Karpas-422 (cell line): ENCODE results near the gene MTG2. TPM values are rescaled to one million over a fixed set of nuclear protein-coding genes. Genes with fewer than 3 reads are reported as not detected.

ENCODE experiments used
- DNase-seq: peaks from one replicate; pipeline ENCODE4 v3.0.0-alpha.2; 2015
- H2AFZ ChIP-seq: fragments of 200-600 bp; sonication (generic); 2 replicates; pipeline ENCODE4 v1.6.1; 2014; ENCODE audit warnings: antibody characterized with exemption, low read length, mixed read lengths
- H3K27ac ChIP-seq: fragments of 200-600 bp; sonication (generic); 2 replicates; pipeline ENCODE4 v1.5.1; 2014; ENCODE audit warnings: mild to moderate bottlenecking, low read length, moderate library complexity
- H3K27me3 ChIP-seq: fragments of 200-600 bp; sonication (generic); 2 replicates; pipeline ENCODE4 v1.6.1; 2014; ENCODE audit warnings: low read length, mixed read lengths
- H3K36me3 ChIP-seq: fragments of 200-600 bp; sonication (generic); 2 replicates; pipeline ENCODE4 v1.6.1; 2014; ENCODE audit warnings: low read length, mixed read lengths; ENCODE audit not compliant: insufficient read depth
- H3K4me1 ChIP-seq: fragments of 200-600 bp; sonication (generic); 2 replicates; pipeline ENCODE4 v1.6.1; 2014; ENCODE audit warnings: mild to moderate bottlenecking, low read length, mixed read lengths
- H3K4me2 ChIP-seq: fragments of 200-600 bp; sonication (generic); 2 replicates; pipeline ENCODE4 v1.6.1; 2014; ENCODE audit warnings: low read length, low read depth, mild to moderate bottlenecking; ENCODE audit not compliant: poor library complexity, severe bottlenecking
- H3K4me3 ChIP-seq: fragments of 200-600 bp; sonication (generic); 2 replicates; pipeline ENCODE4 v1.5.1; 2014; ENCODE audit warnings: mild to moderate bottlenecking, antibody characterized with exemption, low read length, mixed read lengths
- H3K79me2 ChIP-seq: fragments of 200-600 bp; sonication (generic); 2 replicates; pipeline ENCODE4 v1.6.1; 2014; ENCODE audit warnings: mild to moderate bottlenecking, low read length, mixed read lengths
- H3K9ac ChIP-seq: fragments of 200-600 bp; sonication (generic); 2 replicates; pipeline ENCODE4 v1.6.0; 2014; ENCODE audit warnings: low read length
- H3K9me2 ChIP-seq: fragments of 200-600 bp; sonication (generic), shearing (Covaris generic); replicated peaks from 2 replicates; pipeline ENCODE4 v1.6.0; 2014; ENCODE audit warnings: mild to moderate bottlenecking, low read length, moderate library complexity; ENCODE audit not compliant: insufficient read depth
- H3K9me3 ChIP-seq: fragments of 300-700, 200-600 bp; sonication (generic); 2 replicates; pipeline ENCODE4 v1.6.1; 2014; ENCODE audit warnings: low read length, mixed read lengths
- H4K20me1 ChIP-seq: fragments of 200-600 bp; sonication (generic); 2 replicates; pipeline ENCODE4 v1.6.1; 2014; ENCODE audit warnings: mild to moderate bottlenecking, antibody characterized with exemption, low read length, low read depth; ENCODE audit not compliant: insufficient read depth
- total RNA-seq: library from RNA; depleted of rRNA; stranded (reverse); fragments of >200 nt; shearing (Covaris generic); gene quantifications from 2 replicates; pipeline ENCODE4 v1.2.3, GENCODE V29; 2014; ENCODE audit warnings: low replicate concordance

Gene MTG2
- total RNA-seq, 1 experiment from 2014 or later: 20.2 TPM

GRCh38 chr20:62227977-62228958 lies 45.4 kb downstream of the MTG2 start:
- no peaks in the 10 kb centered on the region for H3K9me2 ChIP-seq
- H3K4me2 ChIP-seq: no peak overlapping the region
- H2AFZ ChIP-seq: no peak overlapping the region
- peak; percentile 54 for DNase-seq
- H3K9ac ChIP-seq: no peak overlapping the region
- peaks cover 7% of the 10 kb centered on the region; the same call in 1 of the 2 replicates for H3K4me1 ChIP-seq
- H3K36me3 ChIP-seq: no peaks in the 10 kb centered on the region
- no peak overlapping the region for H3K27ac ChIP-seq
- no peaks in the 10 kb centered on the region for H3K9me3 ChIP-seq
- no peaks in the 10 kb centered on the region; the same call in 1 of the 2 replicates for H4K20me1 ChIP-seq
- H3K4me3 ChIP-seq: no peak overlapping the region
- no peaks in the 10 kb centered on the region for H3K27me3 ChIP-seq
- H3K79me2 ChIP-seq: no peaks in the 10 kb centered on the region

- H3K27me3 ChIP-seq: no peaks in the 10 kb centered on the region
- H3K36me3 ChIP-seq: no peaks in the 10 kb centered on the region
- no peaks in the 10 kb centered on the region for H3K9me3 ChIP-seq
These were observed 46.2 kb downstream of the MTG2 start for GRCh38 chr20:62228982-62229545.

GRCh38 chr20:62229667-62230066 lies 46.8 kb downstream of the MTG2 start:
- no peak overlapping the region for H3K4me3 ChIP-seq
- peaks cover 7% of the 10 kb centered on the region; the same call in 1 of the 2 replicates for H3K4me1 ChIP-seq
- no peak overlapping the region for H3K9ac ChIP-seq
- H3K9me3 ChIP-seq: no peaks in the 10 kb centered on the region
- H2AFZ ChIP-seq: no peak overlapping the region
- no peak overlapping the region for H3K27ac ChIP-seq
- H3K36me3 ChIP-seq: no peaks in the 10 kb centered on the region
- no peaks in the 10 kb centered on the region for H3K27me3 ChIP-seq
- no peaks in the 10 kb centered on the region for H3K9me2 ChIP-seq
- no peak for DNase-seq
- no peaks in the 10 kb centered on the region for H3K79me2 ChIP-seq
- no peak overlapping the region for H3K4me2 ChIP-seq
- no peaks in the 10 kb centered on the region; the same call in 1 of the 2 replicates for H4K20me1 ChIP-seq

More at GRCh38 chr20:62228982-62229545, 46.2 kb downstream of the MTG2 start:
- DNase-seq: no peak
- no peak overlapping the region for H3K27ac ChIP-seq
- no peak overlapping the region for H2AFZ ChIP-seq
- H3K4me2 ChIP-seq: no peak overlapping the region
- no peak overlapping the region for H3K4me3 ChIP-seq
- H3K9me2 ChIP-seq: no peaks in the 10 kb centered on the region
- H3K9ac ChIP-seq: no peak overlapping the region
- H3K79me2 ChIP-seq: no peaks in the 10 kb centered on the region
- no peaks in the 10 kb centered on the region; the same call in 1 of the 2 replicates for H4K20me1 ChIP-seq
- H3K4me1 ChIP-seq: peaks cover 7% of the 10 kb centered on the region; the same call in 1 of the 2 replicates

GRCh38 chr20:62230276-62230675 lies 47.4 kb downstream of the MTG2 start:
- Histone ChIP-seq H3K9ac (no peak overlapping the region), H3K4me3 (no peak overlapping the region), H3K9me2 (no peaks in the 10 kb centered on the region), H2AFZ (no peak overlapping the region), H3K4me1 (peaks cover 3% of the 10 kb centered on the region; the same call in 1 of the 2 replicates), H3K4me2 (no peak overlapping the region), H4K20me1 (no peaks in the 10 kb centered on the region; the same call in 1 of the 2 replicates), H3K27me3 (no peaks in the 10 kb centered on the region), H3K27ac (no peak overlapping the region), H3K36me3 (no peaks in the 10 kb centered on the region), H3K79me2 (no peaks in the 10 kb centered on the region), H3K9me3 (no peaks in the 10 kb centered on the region)
- no peak for DNase-seq

GRCh38 chr20:62230696-62231095 lies 47.9 kb downstream of the MTG2 start:
- Histone ChIP-seq H3K79me2 (no peaks in the 10 kb centered on the region), H2AFZ (no peak overlapping the region)

GRCh38 chr20:62231292-62231691 lies 48.5 kb downstream of the MTG2 start:
- H2AFZ ChIP-seq: no peak overlapping the region
- DNase-seq: no peak
- H3K9me2 ChIP-seq: no peaks in the 10 kb centered on the region
- no peak overlapping the region for H3K4me2 ChIP-seq
- no peaks in the 10 kb centered on the region for H3K27me3 ChIP-seq
- H3K27ac ChIP-seq: no peak overlapping the region
- no peaks in the 10 kb centered on the region for H4K20me1 ChIP-seq
- H3K4me3 ChIP-seq: no peak overlapping the region
- no peaks in the 10 kb centered on the region for H3K9me3 ChIP-seq
- H3K79me2 ChIP-seq: no peaks in the 10 kb centered on the region
- H3K9ac ChIP-seq: no peak overlapping the region
- no peaks in the 10 kb centered on the region for H3K4me1 ChIP-seq
- no peaks in the 10 kb centered on the region for H3K36me3 ChIP-seq

More at GRCh38 chr20:62230696-62231095, 47.9 kb downstream of the MTG2 start:
- H3K4me3 ChIP-seq: no peak overlapping the region
- H3K4me2 ChIP-seq: no peak overlapping the region
- H3K36me3 ChIP-seq: no peaks in the 10 kb centered on the region
- H3K9me2 ChIP-seq: no peaks in the 10 kb centered on the region
- no peaks in the 10 kb centered on the region for H3K27me3 ChIP-seq
- H3K9ac ChIP-seq: no peak overlapping the region
- no peak for DNase-seq
- H3K27ac ChIP-seq: no peak overlapping the region
- H4K20me1 ChIP-seq: no peaks in the 10 kb centered on the region; the same call in 1 of the 2 replicates
- H3K9me3 ChIP-seq: no peaks in the 10 kb centered on the region
- H3K4me1 ChIP-seq: no peaks in the 10 kb centered on the region

GRCh38 chr20:62232194-62232593 lies 49.4 kb downstream of the MTG2 start:
- H3K9me3 ChIP-seq: no peaks in the 10 kb centered on the region
- H3K9ac ChIP-seq: no peak overlapping the region
- H3K36me3 ChIP-seq: no peaks in the 10 kb centered on the region
- H3K4me1 ChIP-seq: no peaks in the 10 kb centered on the region
- no peak overlapping the region for H3K4me3 ChIP-seq
- no peaks in the 10 kb centered on the region for H3K27me3 ChIP-seq
- H3K9me2 ChIP-seq: no peaks in the 10 kb centered on the region
- no peak overlapping the region for H2AFZ ChIP-seq
- H3K4me2 ChIP-seq: no peak overlapping the region
- no peak for DNase-seq
- no peaks in the 10 kb centered on the region for H3K79me2 ChIP-seq
- no peak overlapping the region for H3K27ac ChIP-seq
- H4K20me1 ChIP-seq: no peaks in the 10 kb centered on the region
